Osteocyte (in vitro differentiated cells): ENCODE data around the gene KLHL1. TPM values are rescaled to one million over a fixed set of nuclear protein-coding genes. Genes with fewer than 3 reads are reported as not detected.

ENCODE experiments used
- DNase-seq: peaks from one replicate; pipeline ENCODE4 v3.0.0; 2021; ENCODE audit warnings: mixed read lengths; ENCODE audit not compliant: unreplicated experiment; ENCODE audit errors: extremely low spot score
- H3K27ac Mint-ChIP-seq: one replicate; pipeline ENCODE4 v1.8.0; 2021; ENCODE audit warnings: mild to moderate bottlenecking, mixed read lengths; ENCODE audit not compliant: unreplicated experiment
- H3K27me3 Mint-ChIP-seq: one replicate; pipeline ENCODE4 v1.8.0; 2021; ENCODE audit warnings: mixed read lengths; ENCODE audit not compliant: unreplicated experiment
- H3K36me3 Mint-ChIP-seq: one replicate; pipeline ENCODE4 v1.8.0; 2021; ENCODE audit warnings: mixed read lengths; ENCODE audit not compliant: unreplicated experiment
- H3K4me1 Mint-ChIP-seq: one replicate; pipeline ENCODE4 v1.8.0; 2021; ENCODE audit warnings: mixed read lengths; ENCODE audit not compliant: unreplicated experiment
- H3K4me3 Mint-ChIP-seq: one replicate; pipeline ENCODE4 v1.8.0; 2021; ENCODE audit warnings: mild to moderate bottlenecking, moderate library complexity, mixed read lengths; ENCODE audit not compliant: unreplicated experiment
- H3K9me3 Mint-ChIP-seq: one replicate; pipeline ENCODE4 v1.8.0; 2021; ENCODE audit warnings: mixed read lengths; ENCODE audit not compliant: unreplicated experiment
- CTCF ChIP-seq: fragments of 200-600 bp; sonication (generic); IDR thresholded peaks from 2 replicates; pipeline ENCODE4 v1.5.0; 2021; ENCODE audit warnings: antibody characterized with exemption, mild to moderate bottlenecking, moderate library complexity
- total RNA-seq: library from RNA; stranded (reverse); gene quantifications from 2 replicates; pipeline ENCODE4 v1.2.1, GENCODE V29; 2021

The KLHL1 gene
- total RNA-seq, 1 donor from 2014 or later = not detected

GRCh38 chr13:69755101-69755500, 353.2 kb downstream of the KLHL1 start:
- Mint-ChIP-seq H3K4me1 (no peaks in the 10 kb centered on the region), H3K27ac (no peak overlapping the region), H3K36me3 (no peaks in the 10 kb centered on the region), H3K4me3 (no peak overlapping the region), H3K9me3 (no peaks in the 10 kb centered on the region), H3K27me3 (no peaks in the 10 kb centered on the region)
- no peak for TF ChIP-seq CTCF
- DNase-seq = no peak

GRCh38 chr13:69751259-69751658, 357.0 kb downstream of the KLHL1 start:
- H3K4me3 Mint-ChIP-seq = no peak overlapping the region
- TF ChIP-seq CTCF = no peak

GRCh38 chr13:69737129-69737935, 370.9 kb downstream of the KLHL1 start:
- H3K9me3 Mint-ChIP-seq = no peaks in the 10 kb centered on the region
- no peak overlapping the region for H3K27ac Mint-ChIP-seq
- TF ChIP-seq CTCF = no peak
- peaks cover 2% of the 10 kb centered on the region for H3K27me3 Mint-ChIP-seq
- DNase-seq = no peak
- no peaks in the 10 kb centered on the region for H3K36me3 Mint-ChIP-seq
- no peak overlapping the region for H3K4me3 Mint-ChIP-seq
- H3K4me1 Mint-ChIP-seq = no peaks in the 10 kb centered on the region

More at GRCh38 chr13:69751259-69751658, 357.0 kb downstream of the KLHL1 start:
- DNase-seq = no peak
- Mint-ChIP-seq H3K36me3 (no peaks in the 10 kb centered on the region), H3K9me3 (no peaks in the 10 kb centered on the region), H3K27me3 (no peaks in the 10 kb centered on the region), H3K27ac (no peak overlapping the region), H3K4me1 (no peaks in the 10 kb centered on the region)

- no peak for DNase-seq
- Mint-ChIP-seq H3K4me1 (no peaks in the 10 kb centered on the region), H3K4me3 (no peak overlapping the region), H3K36me3 (no peaks in the 10 kb centered on the region), H3K9me3 (no peaks in the 10 kb centered on the region), H3K27ac (no peak overlapping the region), H3K27me3 (no peaks in the 10 kb centered on the region)
- no peak for TF ChIP-seq CTCF
Measured at GRCh38 chr13:69721631-69722030, 386.6 kb downstream of the KLHL1 start.

GRCh38 chr13:69720278-69720983, 387.8 kb downstream of the KLHL1 start:
- no peak for DNase-seq
- H3K27ac Mint-ChIP-seq = no peak overlapping the region
- no peak for TF ChIP-seq CTCF

More at GRCh38 chr13:69720278-69720983, 387.8 kb downstream of the KLHL1 start:
- H3K9me3 Mint-ChIP-seq = no peaks in the 10 kb centered on the region
- no peak overlapping the region for H3K4me3 Mint-ChIP-seq
- H3K4me1 Mint-ChIP-seq = no peaks in the 10 kb centered on the region
- no peaks in the 10 kb centered on the region for H3K27me3 Mint-ChIP-seq
- no peaks in the 10 kb centered on the region for H3K36me3 Mint-ChIP-seq
